Measurements from ENCODE around the gene ECEL1. TPM values are rescaled to one million over a fixed set of nuclear protein-coding genes. Genes with fewer than 3 reads are reported as not detected.

ECEL1 gene
- total RNA-seq, 3 donors from 2014 or later (not counting 1 experiment from before 2014, with no cell fraction given) = not detected

DNA sequence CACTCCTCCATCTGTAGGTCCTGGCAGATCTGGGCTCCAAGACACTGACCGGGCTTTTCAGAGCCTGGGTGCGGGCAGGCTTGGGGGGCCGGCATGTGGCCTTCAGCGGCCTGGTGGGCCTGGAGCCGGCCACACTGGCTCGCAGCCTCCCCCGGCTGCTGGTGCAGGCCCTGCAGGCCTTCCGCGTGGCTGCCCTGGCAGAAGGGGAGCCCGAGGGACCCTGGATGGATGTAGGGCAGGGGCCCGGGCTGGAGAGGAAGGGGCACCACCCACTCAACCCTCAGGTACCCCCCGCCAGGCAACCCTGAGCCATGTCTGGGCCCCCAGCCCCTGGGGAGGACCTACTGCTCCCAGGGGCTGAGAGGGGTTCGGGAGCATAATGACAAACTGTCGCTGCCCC lies 37.6 kb upstream of the ECEL1 start:
- DNase-seq (no peak), ATAC-seq (no peak)
- no peaks in the 10 kb centered on the region for H3K36me3 Mint-ChIP-seq
- WGBS (ENCODE audit: insufficient coverage) = 84% methylated on average over 14 of the region's 14 CpGs
- H3K27ac ChIP-seq (ENCODE audit: low read length) = no peak overlapping the region
- H3K4me1 Mint-ChIP-seq = peaks cover 9 to 17% of the 10 kb centered on the region in 2 donors
- TF ChIP-seq, protein P1, sequence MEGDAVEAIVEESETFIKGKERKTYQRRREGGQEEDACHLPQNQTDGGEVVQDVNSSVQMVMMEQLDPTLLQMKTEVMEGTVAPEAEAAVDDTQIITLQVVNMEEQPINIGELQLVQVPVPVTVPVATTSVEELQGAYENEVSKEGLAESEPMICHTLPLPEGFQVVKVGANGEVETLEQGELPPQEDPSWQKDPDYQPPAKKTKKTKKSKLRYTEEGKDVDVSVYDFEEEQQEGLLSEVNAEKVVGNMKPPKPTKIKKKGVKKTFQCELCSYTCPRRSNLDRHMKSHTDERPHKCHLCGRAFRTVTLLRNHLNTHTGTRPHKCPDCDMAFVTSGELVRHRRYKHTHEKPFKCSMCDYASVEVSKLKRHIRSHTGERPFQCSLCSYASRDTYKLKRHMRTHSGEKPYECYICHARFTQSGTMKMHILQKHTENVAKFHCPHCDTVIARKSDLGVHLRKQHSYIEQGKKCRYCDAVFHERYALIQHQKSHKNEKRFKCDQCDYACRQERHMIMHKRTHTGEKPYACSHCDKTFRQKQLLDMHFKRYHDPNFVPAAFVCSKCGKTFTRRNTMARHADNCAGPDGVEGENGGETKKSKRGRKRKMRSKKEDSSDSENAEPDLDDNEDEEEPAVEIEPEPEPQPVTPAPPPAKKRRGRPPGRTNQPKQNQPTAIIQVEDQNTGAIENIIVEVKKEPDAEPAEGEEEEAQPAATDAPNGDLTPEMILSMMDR (IDR thresholded peaks at IDR 0.05) = no peak
- intact Hi-C loops (cut with micrococcal nuclease) = no loop called here
- H3K4me1 ChIP-seq (ENCODE audit: control insufficient read depth, insufficient read depth, low read length) = peaks cover 41% of the 10 kb centered on the region
- H3K27ac Mint-ChIP-seq = no peak overlapping the region
- peaks cover 18% of the 10 kb centered on the region for H3K27me3 ChIP-seq (ENCODE audit: control insufficient read depth, insufficient read depth, low read length)
- no peak overlapping the region for H3K4me3 Mint-ChIP-seq
- peaks cover 12 to 28% of the 10 kb centered on the region in 2 donors for H3K27me3 Mint-ChIP-seq (ENCODE audit: low read depth in 2 of 2)
- no peak overlapping the region for H3K4me3 ChIP-seq (ENCODE audit: low read length)
- H3K36me3 ChIP-seq (ENCODE audit: control insufficient read depth, insufficient read depth, low read length) = no peaks in the 10 kb centered on the region
- no peaks in the 10 kb centered on the region for H3K9me3 Mint-ChIP-seq
- H3K9me3 ChIP-seq (ENCODE audit: control insufficient read depth, insufficient read depth, low read length) = no peaks in the 10 kb centered on the region

DNA sequence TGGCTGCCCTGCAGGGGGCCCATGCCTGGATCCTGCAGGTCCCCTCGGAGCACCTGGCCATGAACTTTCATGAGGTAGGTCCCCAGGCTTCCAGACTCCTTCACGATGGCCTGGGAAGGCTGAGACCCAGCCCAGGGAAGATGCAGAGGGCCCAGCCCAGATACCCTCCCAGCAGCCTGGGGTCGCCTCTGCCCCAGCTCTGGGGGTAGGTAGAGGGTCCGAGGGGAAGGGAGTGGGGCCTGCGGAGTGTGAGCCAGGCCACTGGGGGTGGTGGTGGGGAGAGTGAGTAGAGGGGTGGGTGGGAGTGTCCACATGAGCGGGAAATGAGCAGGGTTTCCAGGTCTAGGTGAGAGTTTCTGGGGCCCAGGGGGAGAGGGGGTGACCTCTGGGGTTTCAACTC lies 37.1 kb upstream of the ECEL1 start:
- ATAC-seq = no peak
- DNase-seq = no peak
- TF ChIP-seq, protein P1 (IDR thresholded peaks at IDR 0.05) = no peak
- H3K27ac ChIP-seq (ENCODE audit: low read length) = no peak overlapping the region
- H3K36me3 ChIP-seq (ENCODE audit: control insufficient read depth, insufficient read depth, low read length) = no peaks in the 10 kb centered on the region
- H3K4me1 ChIP-seq (ENCODE audit: control insufficient read depth, insufficient read depth, low read length) = peaks cover 41% of the 10 kb centered on the region
- H3K9me3 ChIP-seq (ENCODE audit: control insufficient read depth, insufficient read depth, low read length) = no peaks in the 10 kb centered on the region
- 76% methylated on average over 6 of the region's 6 CpGs for WGBS (ENCODE audit: insufficient coverage)
- Mint-ChIP-seq H3K4me1 (peaks cover 9 to 17% of the 10 kb centered on the region in 2 donors), H3K27ac (no peak overlapping the region), H3K27me3 (ENCODE audit: low read depth in 2 of 2) (peaks cover 12 to 29% of the 10 kb centered on the region in 2 donors), H3K36me3 (no peaks in the 10 kb centered on the region), H3K9me3 (no peaks in the 10 kb centered on the region), H3K4me3 (no peak overlapping the region)
- intact Hi-C loops (cut with micrococcal nuclease) = no loop called here
- H3K27me3 ChIP-seq (ENCODE audit: control insufficient read depth, insufficient read depth, low read length) = peaks cover 18% of the 10 kb centered on the region
- no peak overlapping the region for H3K4me3 ChIP-seq (ENCODE audit: low read length)

DNA sequence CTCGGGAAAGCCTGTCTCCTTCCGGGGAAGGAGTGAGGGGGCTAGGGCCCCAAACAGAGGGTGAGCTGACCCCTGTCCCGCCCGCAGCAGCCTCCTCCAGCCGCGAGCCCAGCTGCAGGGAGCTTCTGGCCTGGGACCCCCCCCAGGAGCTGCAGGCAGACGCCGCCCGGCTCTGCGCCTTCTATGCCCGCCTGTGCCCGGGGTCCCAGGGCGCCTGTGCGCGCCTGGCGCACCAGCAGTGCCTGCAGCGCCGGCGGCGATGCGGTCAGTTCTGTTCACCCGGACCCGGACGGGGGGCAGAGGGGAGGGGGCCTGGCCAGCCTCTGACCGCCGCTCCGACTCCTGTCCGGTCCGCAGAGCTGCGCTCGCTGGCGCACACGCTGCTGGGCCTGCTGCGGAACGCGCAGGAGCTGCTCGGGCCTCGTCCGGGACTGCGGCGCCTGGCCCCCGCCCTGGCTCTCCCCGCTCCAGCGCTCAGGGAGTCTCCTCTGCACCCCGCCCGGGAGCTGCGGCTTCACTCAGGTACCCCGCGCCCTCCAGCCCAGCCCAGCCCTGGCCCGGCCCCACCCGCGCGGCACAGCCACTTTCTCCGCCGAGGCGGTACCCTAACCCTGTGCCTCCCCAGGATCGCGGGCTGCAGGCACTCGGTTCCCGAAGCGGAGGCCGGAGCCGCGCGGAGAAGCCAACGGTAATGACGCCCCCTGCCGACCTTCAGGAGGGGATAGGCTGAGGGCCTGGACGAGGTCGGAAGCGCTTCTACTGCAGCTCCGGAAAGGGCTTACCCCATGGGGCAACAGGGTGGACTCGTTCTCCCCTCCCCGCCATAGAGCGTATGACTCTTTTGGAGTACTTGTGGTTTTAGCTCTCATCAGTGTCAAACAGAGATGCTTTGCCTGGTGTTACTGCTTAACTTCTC lies 36.3 kb upstream of the ECEL1 start:
- Histone ChIP-seq H3K4me3 (ENCODE audit: low read length) (no peak overlapping the region), H3K36me3 (ENCODE audit: control insufficient read depth, insufficient read depth, low read length) (no peaks in the 10 kb centered on the region), H3K9me3 (ENCODE audit: control insufficient read depth, insufficient read depth, low read length) (no peaks in the 10 kb centered on the region), H3K27me3 (ENCODE audit: control insufficient read depth, insufficient read depth, low read length) (peaks cover 18% of the 10 kb centered on the region), H3K4me1 (ENCODE audit: control insufficient read depth, insufficient read depth, low read length) (peaks cover 37% of the 10 kb centered on the region), H3K27ac (ENCODE audit: low read length) (no peak overlapping the region)
- ATAC-seq = no peak
- H3K9me3 Mint-ChIP-seq = no peaks in the 10 kb centered on the region
- no peak overlapping the region for H3K27ac Mint-ChIP-seq
- peak in 1 of 2 donors; percentile 39 for DNase-seq
- 2% methylated on average over 75 of the region's 75 CpGs for WGBS (ENCODE audit: insufficient coverage)
- H3K4me1 Mint-ChIP-seq = peaks cover 6 to 14% of the 10 kb centered on the region in 2 donors
- no peaks in the 10 kb centered on the region for H3K36me3 Mint-ChIP-seq
- TF ChIP-seq, protein P1 (IDR thresholded peaks at IDR 0.05) = no peak
- intact Hi-C loops (cut with micrococcal nuclease) = no loop called here
- H3K27me3 Mint-ChIP-seq (ENCODE audit: low read depth in 2 of 2) = peaks cover 12 to 29% of the 10 kb centered on the region in 2 donors
- H3K4me3 Mint-ChIP-seq = no peak overlapping the region

Data from natural killer cell (primary cell).